Measurements from ENCODE around the gene SPRY4.
"Not testable (repeated sequence)": the region's sequence is repeated elsewhere in the genome, so short reads cannot be mapped to it uniquely, and the experiment has no call there.

The SPRY4 gene

DNA sequence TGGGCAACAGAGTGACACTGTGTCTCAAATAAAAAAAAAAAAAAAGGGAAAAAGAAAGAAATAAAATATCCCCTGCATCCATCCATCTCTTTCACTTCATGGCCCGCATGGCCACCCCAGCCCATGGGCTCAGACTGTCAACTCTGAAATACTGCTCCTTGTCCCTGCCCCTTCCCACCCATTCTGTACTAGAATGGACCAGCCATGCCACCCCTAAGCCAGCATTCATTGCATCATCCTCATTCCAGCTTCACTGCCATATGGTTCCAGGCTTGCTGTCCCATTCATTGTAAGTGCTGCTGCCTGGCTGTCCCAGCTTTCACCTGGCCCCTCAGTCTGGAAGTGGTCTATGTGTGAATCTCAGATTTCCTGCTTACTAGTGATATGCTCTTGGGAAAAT is 46.2 kb downstream of the SPRY4 start:
- in situ Hi-C loops (cut with MboI; ENCODE audit: low sequenced_read_pairs, unreplicated experiment) = no loop called here
- TF ChIP-seq, protein P1, sequence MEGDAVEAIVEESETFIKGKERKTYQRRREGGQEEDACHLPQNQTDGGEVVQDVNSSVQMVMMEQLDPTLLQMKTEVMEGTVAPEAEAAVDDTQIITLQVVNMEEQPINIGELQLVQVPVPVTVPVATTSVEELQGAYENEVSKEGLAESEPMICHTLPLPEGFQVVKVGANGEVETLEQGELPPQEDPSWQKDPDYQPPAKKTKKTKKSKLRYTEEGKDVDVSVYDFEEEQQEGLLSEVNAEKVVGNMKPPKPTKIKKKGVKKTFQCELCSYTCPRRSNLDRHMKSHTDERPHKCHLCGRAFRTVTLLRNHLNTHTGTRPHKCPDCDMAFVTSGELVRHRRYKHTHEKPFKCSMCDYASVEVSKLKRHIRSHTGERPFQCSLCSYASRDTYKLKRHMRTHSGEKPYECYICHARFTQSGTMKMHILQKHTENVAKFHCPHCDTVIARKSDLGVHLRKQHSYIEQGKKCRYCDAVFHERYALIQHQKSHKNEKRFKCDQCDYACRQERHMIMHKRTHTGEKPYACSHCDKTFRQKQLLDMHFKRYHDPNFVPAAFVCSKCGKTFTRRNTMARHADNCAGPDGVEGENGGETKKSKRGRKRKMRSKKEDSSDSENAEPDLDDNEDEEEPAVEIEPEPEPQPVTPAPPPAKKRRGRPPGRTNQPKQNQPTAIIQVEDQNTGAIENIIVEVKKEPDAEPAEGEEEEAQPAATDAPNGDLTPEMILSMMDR (IDR thresholded peaks at IDR 0.05; ENCODE audit: borderline replicate concordance, control extremely low read depth, extremely low read depth, insufficient read depth, missing control alignments) = no peak
- DNase-seq (ENCODE audit: low spot score) = no peak

DNA sequence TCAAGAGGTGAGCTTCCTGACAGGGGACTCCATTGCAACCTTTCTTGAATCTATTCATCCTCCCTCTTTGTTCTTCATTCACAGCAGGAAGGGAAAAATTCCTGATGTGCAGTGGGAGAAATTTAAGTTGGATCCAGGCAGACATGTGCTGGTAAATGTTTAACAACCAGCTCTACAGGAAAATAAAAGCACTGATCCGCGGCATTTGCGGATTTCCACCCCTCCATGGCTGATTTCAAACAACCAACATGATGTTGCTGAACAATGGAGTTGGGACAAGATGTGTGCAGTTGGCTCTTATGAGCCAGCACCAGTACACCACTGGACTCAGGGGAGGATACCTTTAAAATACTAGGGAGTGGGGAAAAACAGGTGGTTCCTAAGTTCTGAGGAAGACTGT is 47.0 kb downstream of the SPRY4 start:
- TF ChIP-seq, protein P1 (IDR thresholded peaks at IDR 0.05; ENCODE audit: borderline replicate concordance, control extremely low read depth, extremely low read depth, insufficient read depth, missing control alignments) = no peak
- in situ Hi-C loops (cut with MboI; ENCODE audit: low sequenced_read_pairs, unreplicated experiment) = no loop called here
- no peak for DNase-seq (ENCODE audit: low spot score)

DNA sequence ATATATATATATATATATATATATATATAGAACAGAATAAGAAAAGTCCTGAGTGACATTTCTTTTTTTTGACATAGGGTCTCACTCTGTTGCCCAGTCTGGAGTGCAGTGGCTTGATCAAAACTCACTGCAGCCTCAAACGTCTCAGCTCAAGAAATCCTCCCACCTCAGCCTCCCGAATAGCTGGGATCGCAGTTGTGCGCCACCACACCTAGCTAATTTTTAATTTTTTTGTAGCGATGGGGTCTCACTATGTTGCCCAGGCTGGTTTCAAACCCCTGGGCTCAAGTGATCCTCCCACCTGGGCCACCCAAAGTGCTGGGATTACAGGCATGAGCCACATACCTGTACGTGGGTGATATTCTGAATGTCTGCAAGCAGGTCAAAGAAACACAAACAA is 48.3 kb downstream of the SPRY4 start:
- no peak for DNase-seq (ENCODE audit: low spot score)
- TF ChIP-seq, protein P1 (IDR thresholded peaks at IDR 0.05; ENCODE audit: borderline replicate concordance, control extremely low read depth, extremely low read depth, insufficient read depth, missing control alignments) = no peak
- in situ Hi-C loops (cut with MboI; ENCODE audit: low sequenced_read_pairs, unreplicated experiment) = no loop called here

DNA sequence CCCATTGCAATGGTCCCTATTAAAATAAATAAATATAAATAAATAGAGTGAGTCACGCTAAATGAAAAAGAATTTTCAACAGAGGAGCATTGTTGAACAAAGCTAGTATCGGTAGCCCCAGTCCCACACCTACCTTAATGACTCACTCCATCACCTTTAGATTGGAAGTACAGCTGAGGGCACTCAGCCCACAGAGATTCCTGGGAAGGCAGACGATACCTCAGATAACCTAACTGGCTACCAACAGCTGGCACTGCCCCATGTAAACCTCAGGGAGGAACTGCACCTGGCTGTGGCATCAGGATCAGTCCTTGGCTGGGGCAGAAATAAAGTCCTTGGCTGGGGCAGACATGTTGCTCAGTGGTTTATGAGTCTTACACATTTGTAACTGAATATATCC is 49.3 kb downstream of the SPRY4 start:
- TF ChIP-seq, protein P1 (IDR thresholded peaks at IDR 0.05; ENCODE audit: borderline replicate concordance, control extremely low read depth, extremely low read depth, insufficient read depth, missing control alignments) = no peak
- in situ Hi-C loops (cut with MboI; ENCODE audit: low sequenced_read_pairs, unreplicated experiment) = no loop called here
- no peak for DNase-seq (ENCODE audit: low spot score)

DNA sequence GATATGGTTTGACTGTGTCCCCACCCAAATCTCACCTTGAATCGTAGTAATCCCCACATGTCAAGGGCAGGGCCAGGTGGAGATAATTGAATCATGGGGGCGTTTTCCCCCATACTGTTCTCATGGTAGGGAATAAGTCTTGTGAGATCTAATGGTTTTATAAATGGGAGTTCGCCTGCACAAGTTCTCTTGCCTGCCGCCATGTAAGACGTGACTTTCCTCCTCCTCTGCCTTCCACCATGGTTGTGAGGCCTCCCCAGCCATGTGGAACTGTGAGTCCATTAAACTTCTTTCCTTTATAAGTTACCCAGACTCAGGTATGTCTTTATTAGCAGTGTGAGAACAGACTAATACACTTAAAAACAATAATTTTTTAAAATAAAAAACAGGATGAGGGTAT is 52.2 kb downstream of the SPRY4 start:
- in situ Hi-C loops (cut with MboI; ENCODE audit: low sequenced_read_pairs, unreplicated experiment); DNase-seq (ENCODE audit: low spot score): not testable (repeated sequence)

DNA sequence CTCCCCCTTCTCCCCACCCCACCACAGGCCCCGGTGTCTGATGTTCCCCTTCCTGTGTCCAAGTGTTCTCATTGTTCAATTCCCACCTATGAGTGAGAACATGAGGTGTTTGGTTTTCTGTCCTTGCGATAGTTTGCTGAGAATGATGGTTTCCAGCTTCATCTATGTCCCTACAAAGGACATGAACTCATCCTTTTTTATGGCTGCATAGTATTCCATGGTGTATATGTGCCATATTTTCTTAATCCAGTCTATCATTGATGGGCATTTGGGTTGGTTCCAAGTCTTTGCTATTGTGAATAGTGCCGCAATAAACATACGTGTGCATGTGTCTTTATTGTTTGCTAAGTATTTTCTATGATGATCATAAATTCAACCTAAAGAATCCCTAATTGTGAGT is 60.7 kb downstream of the SPRY4 start:
- in situ Hi-C loops (cut with MboI; ENCODE audit: low sequenced_read_pairs, unreplicated experiment) = not testable (repeated sequence)

DNA sequence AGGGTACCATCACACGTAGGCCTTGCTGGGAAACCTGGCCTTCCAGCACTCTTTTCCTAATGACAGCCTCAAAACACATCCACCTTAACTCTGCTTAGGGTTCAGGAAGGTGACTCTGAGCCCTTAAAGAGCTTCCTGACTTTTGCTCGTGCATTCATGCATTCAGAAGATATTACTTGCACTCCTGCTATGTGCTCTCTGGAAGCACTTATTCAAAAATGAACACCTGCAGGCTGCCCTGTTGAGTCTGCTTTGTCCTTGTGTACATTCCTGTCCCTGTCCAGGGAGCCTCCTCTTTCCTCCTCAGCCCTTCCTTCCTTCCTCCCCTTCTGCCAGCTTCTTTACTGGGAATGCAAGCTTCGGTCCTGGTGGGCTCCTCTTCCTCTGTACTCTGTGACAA is 61.5 kb downstream of the SPRY4 start:
- no peak for DNase-seq (ENCODE audit: low spot score)
- in situ Hi-C loops (cut with MboI; ENCODE audit: low sequenced_read_pairs, unreplicated experiment) = no loop called here
- TF ChIP-seq, protein P1 (IDR thresholded peaks at IDR 0.05; ENCODE audit: borderline replicate concordance, control extremely low read depth, extremely low read depth, insufficient read depth, missing control alignments) = no peak

More for the DNA sequence above, 60.7 kb downstream of the SPRY4 start:
- DNase-seq (ENCODE audit: low spot score) = not testable (repeated sequence)

DNA sequence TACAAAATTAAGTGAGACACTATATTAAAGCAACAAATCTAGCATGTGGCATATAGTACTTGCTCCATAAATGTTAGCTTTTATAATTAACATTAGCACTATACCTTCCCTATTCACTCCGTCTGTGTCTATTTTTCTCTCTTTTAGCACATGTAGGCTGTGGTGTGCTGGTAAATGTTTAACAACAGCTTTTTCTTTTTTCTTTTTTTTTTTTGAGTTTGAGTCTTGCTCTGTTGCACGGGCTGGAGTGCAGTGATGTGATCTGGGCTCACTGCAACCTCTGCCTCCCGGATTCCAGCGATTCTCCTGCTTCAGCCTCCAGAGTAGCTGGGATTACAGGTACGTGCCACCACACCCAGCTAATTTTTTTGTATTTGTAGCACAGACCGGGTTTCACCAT is 62.1 kb downstream of the SPRY4 start:
- in situ Hi-C loops (cut with MboI; ENCODE audit: low sequenced_read_pairs, unreplicated experiment) = no loop called here
- TF ChIP-seq, protein P1 (IDR thresholded peaks at IDR 0.05; ENCODE audit: borderline replicate concordance, control extremely low read depth, extremely low read depth, insufficient read depth, missing control alignments) = no peak
- DNase-seq (ENCODE audit: low spot score) = no peak
